GM19035 (cell line): ENCODE data around the gene DPP6.
"Not testable (repeated sequence)": the region's sequence is repeated elsewhere in the genome, so short reads cannot be mapped to it uniquely, and the experiment has no call there.

ENCODE experiments used
- ATAC-seq: cut with Tn5 transposase; IDR thresholded peaks from one replicate; pipeline ENCODE4 v1.9.1; 2021; ENCODE audit not compliant: unreplicated experiment

Gene DPP6

DNA sequence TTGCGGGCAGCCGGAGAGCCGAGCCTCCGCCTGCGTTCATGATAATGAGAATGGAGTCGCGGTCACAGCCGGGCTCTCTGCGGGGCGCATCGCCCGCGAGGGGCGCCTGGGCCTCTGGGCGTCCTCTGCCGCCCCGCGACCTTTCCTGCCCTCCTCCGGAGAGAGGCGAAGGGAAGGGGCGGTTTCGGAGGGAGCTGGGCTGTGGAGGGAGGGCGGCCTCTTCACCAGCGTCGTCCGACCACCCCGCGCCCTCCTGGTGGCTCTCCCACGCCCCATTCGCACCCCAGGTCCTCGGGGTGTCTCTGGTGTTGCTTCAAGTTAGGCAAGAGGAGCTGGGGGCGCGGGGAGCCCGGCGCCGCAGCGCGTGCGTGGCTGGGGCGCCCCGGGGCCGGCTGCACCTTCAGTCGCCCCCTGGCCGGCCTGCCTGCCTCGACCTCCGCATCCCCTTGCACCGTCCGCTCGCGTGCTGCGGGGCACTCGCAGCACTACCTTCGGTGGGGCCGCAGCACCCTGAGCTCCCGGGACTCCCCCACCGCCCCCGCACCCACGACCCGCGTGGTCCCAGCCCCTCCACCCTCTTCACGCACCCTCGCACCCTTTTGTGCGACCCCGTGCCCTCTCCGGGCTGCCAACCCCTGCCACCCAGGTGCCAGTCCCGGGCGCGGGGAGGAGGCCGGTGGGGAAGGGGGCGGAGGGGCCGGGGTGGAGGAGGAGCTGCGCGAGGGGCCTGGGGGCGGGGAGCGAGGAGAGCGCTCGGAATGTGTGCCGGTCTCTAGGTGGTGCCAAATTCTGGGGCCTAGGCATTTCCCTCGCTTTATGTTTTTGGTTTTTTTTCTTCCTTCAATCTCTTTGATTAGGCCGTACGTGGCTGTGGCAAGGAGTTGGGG lies at the start of gene DPP6:
DPP6 (plus strand) TSS at position 756 of the 887 bp plus-strand sequence.
- not testable (repeated sequence) for ATAC-seq

DNA sequence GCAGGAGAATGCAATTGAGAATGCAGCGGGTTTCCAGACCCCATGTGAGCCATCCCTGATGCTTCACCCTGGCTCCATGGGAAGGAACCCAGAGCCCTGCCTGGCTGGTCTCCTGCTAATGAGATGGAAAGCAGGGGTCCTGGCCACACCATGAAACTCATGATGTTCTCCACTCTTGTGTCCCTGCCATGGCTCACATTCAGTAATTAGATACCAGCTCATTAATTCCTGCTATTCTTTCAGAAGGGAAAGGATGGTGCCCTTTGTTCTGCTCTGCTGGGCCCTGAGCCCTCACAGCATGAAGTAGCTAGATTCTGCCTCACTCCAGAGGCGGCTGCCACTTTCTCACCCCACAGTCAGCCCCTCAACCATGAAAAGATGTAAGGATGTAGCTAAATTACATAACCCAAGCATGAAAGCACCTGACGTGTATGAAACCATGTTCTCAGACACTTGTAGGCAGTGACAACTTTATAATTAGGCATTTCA lies 42.7 kb upstream of the DPP6 start:
- ATAC-seq = not testable (repeated sequence)

DNA sequence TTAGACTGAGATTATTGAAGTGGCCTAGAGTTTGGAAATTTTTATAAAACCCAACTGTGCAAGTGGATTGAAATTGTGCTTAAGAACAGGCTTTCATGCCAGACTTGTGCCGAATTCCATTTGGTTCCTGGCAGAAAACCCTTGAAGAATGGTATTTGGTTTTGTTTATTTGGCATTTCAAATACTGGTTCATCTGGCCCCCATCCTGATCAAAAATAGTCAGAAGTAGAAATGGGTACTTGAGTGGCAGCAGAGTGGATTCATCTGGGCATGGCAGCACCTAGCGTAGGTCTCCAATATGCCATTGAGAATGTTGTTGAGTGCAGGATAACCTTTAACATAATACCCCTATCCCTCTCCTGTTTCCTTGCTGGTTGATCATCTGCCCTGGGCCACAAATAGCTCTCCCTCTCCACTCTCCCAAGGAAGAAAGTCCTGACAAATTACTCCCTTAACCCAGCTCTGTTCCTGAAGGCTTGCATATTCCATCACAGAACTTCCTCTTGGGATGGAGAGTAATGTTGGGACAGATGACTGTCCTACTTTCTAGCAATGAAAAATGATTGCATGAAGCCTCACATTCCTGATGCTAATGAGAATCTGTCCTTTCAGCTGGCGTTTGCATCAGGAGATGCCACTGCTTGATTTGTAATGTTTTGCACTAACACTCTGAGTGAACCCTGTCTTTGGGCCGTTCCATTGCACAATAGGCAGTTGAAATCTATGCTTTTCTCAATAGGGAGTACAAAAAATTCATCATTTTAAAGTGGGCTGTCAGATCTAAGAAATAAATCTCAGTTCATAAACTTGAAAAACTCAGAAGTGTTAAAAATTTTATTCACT lies 41.3 kb upstream of the DPP6 start:
- ATAC-seq = not testable (repeated sequence)

DNA sequence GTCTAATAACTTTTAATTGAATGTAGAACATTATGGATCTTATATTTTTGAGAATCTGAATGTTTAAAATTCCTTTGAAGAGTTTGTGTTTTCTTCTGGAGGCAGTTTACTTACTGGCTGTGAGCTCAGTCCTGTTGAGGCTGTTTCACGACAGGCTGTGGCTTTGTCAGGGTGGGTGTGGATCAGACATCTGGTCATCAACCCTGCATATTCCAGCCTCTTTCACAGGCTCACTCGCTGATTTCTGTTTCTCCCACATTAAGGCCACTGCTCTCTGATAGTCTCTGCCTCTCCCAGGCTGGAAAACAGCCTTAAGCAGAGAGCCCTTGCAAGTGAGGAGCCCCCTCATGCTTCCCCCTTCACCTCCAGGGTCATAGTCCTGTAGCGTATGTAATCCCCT lies 39.4 kb upstream of the DPP6 start:
- ATAC-seq = not testable (repeated sequence)

DNA sequence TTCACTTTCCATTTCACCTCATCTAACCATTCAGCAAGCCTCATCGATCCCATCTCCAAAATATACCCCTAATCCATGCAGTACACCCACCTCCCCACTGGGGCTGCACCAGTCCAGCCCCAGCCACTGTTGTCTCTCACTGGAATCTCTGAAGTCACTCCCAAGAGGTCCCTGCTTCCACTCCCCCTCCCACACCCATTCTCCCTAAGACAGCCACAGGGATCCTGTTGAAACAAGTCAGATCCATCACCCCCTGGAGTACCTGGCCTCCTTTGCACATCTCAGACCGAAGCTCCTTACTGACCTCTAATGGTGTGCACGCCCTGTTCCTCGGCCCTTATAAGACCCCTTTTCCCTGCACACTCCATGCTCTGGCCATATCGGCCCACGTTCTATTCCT lies 36.6 kb upstream of the DPP6 start:
- not testable (repeated sequence) for ATAC-seq

DNA sequence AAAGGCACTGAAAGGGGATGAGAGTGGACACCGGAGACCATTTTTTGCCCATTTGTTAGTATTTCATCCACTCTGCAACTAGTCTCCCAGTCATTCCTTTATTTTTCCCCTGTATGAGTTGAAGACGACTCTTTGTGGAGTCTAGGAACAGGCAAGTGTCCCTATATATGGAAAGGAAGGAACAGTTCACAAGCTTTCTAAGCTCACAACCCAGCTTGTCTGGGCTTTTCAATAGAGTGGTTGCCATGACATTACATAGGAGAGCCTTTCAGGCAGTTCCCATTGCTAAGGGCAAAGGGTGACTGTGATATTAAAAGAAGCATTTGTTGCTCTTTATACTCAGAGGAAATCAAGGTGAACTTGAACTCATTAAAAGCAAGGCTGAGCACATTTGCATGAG lies 33.8 kb upstream of the DPP6 start:
- not testable (repeated sequence) for ATAC-seq

DNA sequence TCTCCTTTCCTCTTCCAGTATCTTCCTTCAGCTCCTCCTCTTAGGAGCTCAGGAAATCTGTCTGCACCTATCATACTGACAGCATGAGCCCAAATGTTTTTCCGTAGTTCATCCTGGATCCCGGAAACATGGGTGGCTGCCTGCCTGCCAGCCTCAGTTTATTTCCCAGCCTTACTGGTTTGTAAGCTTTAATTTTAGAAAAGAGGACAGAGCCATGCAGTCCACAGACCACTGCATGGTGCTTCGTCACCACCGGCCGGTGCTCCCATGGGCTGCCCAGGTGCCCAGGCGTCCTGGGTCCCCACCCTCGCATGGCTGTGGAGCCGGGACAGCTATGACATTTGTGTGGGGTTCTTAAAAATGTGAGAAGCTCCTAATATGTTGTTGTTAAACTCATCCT lies 24.4 kb upstream of the DPP6 start:
- not testable (repeated sequence) for ATAC-seq

DNA sequence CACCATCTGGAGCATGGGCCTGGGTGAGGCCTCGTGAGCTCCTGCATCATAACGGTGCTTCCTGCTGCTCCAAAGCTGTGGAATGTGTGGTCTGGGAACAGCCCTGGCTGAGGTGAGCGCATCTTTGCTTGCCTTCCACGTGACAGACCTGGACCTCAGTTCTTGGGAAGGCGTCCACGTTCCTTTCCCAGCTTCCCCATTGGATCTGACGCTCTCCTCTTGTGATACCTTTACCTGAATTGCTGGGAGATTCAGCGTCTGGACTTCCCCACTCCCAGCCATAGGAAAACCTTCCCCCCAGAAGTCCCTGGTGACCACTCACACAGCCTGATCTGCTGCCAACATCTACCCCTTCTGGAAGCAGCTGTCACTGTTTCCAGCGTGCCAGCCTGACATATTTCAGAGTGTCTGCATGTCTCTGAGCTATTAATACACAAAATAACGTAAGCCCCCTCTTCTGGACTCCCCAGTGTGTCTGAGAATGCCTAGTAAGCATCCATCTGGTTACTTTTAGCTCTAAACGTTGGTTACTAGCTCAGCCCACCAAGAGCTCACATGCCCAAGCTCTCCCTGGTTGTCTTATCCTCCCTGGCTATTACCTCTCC lies 21.6 kb upstream of the DPP6 start:
- ATAC-seq = not testable (repeated sequence)

DNA sequence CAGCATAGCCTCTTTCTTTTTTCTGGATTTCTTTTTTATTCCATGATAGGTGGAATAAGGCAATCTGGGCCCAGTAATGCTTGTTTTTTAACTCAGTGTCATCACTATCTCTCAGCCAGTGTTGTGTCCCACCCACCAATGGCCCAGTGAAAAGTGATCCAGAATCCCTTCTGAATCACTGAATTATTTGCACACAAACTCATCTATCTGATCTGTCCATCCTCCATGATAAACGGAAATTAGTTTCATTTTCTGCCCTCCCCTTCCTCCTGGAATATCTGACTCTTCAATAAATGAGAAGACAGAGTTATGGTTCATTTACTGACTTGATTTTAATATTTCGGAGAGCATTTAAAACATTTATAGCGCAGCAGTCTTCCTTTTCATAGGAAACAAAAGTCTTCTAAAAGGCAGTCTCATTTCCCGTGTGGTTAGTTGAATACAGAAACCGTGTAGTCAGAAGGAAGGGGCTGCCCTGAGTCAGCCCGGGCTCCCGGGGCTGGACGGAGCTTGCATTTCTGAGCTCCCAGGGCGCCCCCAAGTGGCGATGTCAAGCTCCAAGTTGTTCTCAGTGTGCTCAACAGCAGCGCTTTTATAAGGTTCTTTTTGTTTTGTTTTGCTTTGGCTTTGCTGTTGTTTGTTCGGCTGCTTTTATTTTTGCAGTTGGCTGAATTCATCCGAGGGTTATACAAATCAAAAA lies 12.6 kb upstream of the DPP6 start:
- ATAC-seq = peak; percentile 80

DNA sequence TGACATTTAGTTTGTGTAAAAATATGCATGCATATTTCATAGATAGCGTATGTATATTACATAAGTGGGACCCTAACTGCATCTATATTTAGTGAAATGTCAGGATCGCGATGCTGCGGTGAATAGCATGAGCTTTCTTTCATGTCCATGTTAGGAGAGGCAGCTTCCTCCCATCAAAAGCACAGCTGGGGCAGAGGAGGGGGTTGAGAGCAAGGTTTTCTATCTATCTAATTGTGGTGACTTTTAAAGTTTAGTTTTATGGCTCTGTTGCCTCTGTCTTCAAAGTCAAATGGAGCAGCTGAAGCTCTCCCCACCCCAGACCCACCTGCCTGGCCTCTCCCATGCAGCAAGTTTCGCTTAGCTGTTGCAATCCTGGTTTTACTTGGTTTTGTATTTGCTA lies 1.8 kb upstream of the DPP6 start:
- ATAC-seq = not testable (repeated sequence)

DNA sequence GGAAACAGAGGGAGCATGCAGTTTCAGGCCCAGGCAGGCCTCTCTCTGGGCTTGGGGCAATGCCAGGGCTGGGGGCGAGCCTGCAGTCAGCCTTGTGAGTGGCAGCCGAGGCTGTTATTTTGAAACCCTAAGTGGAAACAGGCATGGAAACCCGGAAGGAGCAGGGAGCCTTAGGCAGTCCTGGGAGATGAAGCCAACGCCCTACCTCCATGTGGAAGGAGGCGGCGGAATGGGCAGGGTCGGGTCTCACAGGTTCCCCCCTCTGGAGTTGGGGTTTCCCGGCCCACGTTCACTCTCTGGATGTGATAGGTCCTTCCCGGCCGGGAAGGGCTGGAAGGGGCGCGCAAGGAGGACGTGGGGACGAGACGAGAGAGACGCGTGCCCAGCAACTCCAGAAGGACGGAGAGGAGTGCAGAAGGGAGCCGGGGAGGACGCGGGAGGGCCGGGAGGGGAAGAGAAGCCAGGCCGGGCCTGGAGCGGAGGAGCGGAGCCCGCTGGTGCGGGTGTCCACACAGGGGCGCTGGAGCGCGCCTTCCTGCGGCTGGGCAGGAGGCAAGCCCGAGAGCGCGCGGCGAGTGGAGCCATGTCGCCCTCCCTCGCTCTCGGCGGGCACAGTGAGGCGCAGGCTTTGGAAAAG lies 1.1 kb upstream of the DPP6 start:
- ATAC-seq = not testable (repeated sequence)

DNA sequence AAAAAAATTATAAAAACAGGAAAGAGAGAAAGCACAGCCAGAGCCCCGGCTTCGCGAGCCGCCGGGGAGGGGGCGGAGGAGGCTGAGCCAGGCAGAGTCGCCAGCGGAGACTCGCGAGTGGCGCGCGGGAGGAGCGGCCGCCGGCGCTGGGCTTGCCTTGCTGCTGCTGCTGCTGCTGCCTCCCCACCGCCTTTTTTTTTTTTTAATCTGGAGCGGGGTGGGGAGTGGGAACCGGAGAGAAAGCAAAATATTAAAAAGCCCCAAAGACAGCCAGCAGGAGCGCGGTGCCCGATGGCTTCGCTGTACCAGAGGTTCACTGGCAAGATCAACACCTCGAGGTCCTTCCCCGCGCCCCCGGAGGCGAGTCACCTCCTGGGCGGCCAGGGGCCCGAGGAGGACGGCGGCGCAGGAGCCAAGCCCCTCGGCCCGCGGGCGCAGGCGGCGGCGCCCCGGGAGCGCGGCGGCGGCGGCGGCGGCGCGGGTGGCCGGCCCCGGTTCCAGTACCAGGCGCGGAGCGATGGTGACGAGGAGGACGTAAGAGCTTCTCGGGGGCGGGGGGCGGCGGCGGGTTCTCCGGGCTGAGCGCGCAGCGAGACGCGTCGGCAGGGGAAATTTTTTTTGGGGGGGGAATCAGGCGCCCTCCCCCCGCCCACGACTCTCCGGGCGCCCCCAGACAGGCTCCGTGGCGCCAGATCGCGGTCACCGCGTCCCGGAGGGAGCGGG lies 493 bp downstream of the DPP6 start:
- not testable (repeated sequence) for ATAC-seq

DNA sequence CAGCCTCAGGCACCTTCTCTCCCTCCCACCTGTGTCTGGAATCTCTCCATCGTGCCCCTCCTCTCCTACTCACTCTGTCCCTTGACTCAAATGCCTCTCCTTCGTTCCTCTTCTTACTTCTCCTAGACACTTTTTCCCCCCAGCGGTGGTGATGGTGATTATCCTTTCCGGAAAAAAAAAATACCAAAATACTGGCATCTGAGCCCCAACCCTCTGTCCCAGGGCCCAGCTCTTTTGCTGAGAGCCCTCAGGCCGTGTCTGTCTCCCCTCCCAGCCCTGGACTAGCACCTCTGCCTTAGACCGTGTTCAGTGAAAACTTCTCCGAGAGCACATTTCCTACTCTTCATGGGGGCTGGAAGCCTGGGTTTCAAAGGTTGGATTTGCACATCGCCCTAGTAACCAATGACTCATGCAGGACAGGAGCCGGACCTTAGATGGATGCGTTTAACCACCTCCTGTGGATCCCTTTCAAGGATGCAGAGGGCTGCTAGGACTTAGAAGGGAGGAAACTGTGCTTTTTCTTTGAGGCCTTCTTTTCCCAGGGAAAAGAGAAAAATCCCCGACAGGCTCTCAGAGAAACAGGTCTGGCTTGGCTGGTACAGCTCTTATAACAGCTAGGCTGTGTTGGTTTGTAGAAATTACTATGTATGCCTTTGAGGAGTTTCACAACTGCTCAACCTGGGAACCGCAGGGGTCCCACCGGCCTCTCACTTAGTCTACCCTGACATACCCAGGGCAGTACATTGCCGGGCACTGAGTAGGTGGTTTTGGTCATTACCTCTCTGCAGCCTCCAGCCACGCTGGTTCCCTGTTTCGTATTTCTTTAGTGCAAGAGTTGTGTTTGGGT lies 1.5 kb downstream of the DPP6 start:
- not testable (repeated sequence) for ATAC-seq

DNA sequence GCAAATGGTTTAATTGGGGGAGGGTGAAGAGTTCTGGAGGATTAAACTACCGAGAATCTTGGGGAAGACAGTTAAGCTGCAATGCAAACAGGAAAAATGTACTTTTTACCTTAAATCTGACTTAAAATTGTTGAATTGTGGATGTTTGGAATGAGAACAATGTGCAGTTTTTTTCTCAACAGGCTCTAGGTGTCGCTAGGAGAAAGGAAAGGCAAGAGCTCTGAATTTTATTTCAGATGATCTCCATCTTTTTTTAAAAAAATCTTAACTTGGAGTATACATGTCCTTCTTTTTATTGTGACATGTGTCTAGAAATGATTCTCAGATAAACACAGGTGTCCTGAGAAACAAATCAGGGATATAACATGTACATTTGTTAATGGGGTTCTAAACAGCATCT lies 2.5 kb downstream of the DPP6 start:
- ATAC-seq = not testable (repeated sequence)

DNA sequence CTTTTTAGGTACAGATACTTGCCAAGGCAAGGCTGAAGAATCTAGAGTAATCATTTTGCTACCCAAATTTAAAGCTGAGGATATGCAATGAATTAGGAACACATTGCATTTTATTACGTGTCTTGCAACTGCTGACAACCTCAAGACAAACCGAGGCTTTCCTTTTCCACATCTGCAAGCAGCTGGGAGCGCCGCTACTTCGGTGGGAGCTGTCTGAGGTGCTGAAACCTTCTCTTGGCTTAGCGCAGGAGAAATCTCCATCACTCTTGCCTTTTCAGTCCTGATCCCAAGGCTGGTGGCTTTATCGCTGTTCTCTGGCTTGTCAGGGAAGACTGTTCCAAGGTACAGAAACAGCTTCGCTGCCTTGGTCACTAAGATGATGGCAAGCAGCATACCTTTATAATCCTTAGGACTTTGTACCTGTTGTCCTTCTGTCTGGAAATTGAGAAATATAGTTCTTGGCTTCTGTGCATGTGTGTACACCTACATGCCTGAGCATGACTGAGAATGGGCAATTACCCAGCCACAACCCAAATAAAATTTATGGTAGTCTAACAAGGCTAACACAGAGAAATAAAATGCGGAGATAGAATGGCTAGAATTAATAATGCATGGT lies 3.4 kb downstream of the DPP6 start:
- ATAC-seq = not testable (repeated sequence)

DNA sequence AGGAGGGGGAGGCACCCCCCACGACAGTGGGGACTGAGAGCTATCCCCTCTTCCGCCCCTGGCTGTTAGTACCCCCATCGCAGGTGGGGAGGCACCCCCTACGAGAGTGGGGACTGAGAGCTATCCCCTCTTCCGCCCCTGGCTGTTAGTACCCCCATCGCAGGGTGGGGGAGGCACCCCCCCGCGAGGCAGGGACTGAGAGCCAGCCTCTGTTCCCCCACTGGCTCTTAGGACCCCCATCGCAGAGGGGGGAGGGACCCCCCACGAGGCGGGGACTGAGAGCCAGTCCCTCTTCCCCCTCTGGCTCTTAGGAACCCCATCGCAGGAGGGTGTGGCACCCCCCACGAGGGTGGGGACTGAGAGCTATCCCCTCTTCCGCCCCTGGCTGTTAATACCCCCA lies 6.6 kb downstream of the DPP6 start:
- not testable (repeated sequence) for ATAC-seq

DNA sequence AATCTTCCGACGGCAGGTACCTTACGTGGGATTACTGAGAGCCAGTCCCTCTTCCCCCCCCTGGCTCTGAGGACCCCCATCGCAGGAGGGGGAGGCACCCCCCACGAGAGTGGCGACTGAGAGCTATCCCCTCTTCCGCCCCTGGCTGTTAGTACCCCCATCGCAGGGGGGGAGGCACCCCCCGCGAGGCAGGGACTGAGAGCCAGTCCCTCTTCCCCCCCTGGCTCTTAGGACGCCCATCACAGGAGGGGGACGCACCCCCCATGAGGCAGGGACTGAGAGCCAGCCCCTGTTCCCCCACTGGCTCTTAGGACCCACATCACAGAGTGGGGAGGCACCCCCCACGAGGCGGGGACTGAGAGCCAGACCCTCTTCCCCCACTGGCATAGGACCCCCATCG lies 8.4 kb downstream of the DPP6 start:
- ATAC-seq = not testable (repeated sequence)

DNA sequence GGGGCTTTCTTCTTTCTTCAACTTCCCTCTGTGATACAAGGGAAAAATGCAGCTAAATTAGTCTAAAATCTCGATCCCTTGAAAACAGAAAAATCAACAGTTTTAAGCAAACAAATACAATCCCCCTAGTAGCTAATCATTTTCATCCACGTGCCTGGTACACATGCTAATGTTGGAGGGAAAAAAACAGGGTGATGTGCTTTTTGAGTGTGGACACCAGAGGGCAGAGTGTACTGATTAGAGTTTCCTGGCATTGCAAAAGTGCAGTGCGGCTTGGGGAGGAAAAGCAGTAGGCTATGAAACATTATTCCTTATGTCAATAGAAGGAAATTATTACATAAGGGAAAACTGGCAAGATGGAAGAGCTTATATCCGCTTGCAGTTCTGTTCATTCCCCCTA lies 19.6 kb downstream of the DPP6 start:
- ATAC-seq = not testable (repeated sequence)
